Cardiac fibroblast (primary cell): ENCODE results near the gene PRG3.

Source experiments
- DNase-seq, 2 donors: peaks; one replicate each; pipeline versions ENCODE4 v3.0.0 to v3.0.0-alpha.2; 2010; ENCODE audit warnings: low read depth in 2 of 2
- H3K4me3 ChIP-seq, 2 donors: replicated peaks in 1 of 2; 1 replicate in 1 of 2; 2 replicates in 1 of 2; pipeline ENCODE4 v1.5.1; 2011; ENCODE audit warnings: low read depth in 2 of 2, low read length in 2 of 2, mild to moderate bottlenecking in 2 of 2, moderate library complexity in 1 of 2
- CTCF ChIP-seq: IDR thresholded peaks from one replicate; pipeline ENCODE4 v1.5.1; 2011; ENCODE audit warnings: low read depth, mild to moderate bottlenecking, low read length, inconsistent platforms

PRG3 gene

GRCh38 chr11:57376095-57377090, 4.6 kb downstream of the PRG3 start:
- no peak for TF ChIP-seq CTCF
- DNase-seq, result no peak
- no peak overlapping the region for H3K4me3 ChIP-seq

GRCh38 chr11:57375490-57375889, 5.5 kb downstream of the PRG3 start:
- DNase-seq, result no peak
- H3K4me3 ChIP-seq, result no peak overlapping the region
- TF ChIP-seq CTCF, result no peak

- TF ChIP-seq CTCF, result no peak
- H3K4me3 ChIP-seq, result no peak overlapping the region
- DNase-seq, result no peak
These were observed 6.0 kb downstream of the PRG3 start for GRCh38 chr11:57374966-57375365.

GRCh38 chr11:57373146-57373545, 7.8 kb downstream of the PRG3 start:
- DNase-seq, result peak in 1 of 2 donors; percentile 20
- TF ChIP-seq CTCF, result no peak
- no peak overlapping the region for H3K4me3 ChIP-seq

- DNase-seq, result no peak
- no peak for TF ChIP-seq CTCF
- no peak overlapping the region for H3K4me3 ChIP-seq
These were observed 10.0 kb downstream of the PRG3 start for GRCh38 chr11:57370941-57371340.

- H3K4me3 ChIP-seq, result no peak overlapping the region
- DNase-seq, result peak in 1 of 2 donors; percentile 43
These were observed 10.7 kb downstream of the PRG3 start for GRCh38 chr11:57370251-57370650.

More at GRCh38 chr11:57370251-57370650, 10.7 kb downstream of the PRG3 start:
- no peak for TF ChIP-seq CTCF
